ENCODE measurements around the gene CHRM1. TPM values are rescaled to one million over a fixed set of nuclear protein-coding genes. Genes with fewer than 3 reads are reported as not detected.
"Not testable (repeated sequence)": the region's sequence is repeated elsewhere in the genome, so short reads cannot be mapped to it uniquely, and the experiment has no call there.

The CHRM1 gene
- total RNA-seq, 2 donors from 2014 or later, result not detected

DNA sequence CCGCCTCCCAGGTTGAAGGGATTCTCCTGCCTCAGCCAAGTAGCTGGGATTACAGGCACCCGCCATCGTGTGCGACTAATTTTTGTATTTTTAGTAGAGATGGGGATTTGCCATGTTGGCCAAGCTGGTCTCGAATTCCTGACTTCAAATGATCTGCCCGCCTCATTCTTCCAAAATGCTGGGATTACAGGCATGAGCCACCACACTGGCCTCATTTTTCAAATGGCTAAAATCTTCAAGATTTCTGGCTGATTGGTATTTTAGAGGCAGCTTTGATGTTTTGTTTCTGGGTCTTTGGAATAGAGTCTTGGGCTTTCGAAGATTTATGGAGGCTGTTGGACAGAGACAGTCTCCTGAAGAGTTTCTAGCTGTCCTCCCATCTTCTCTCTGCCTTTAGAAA is 46.3 kb downstream of the CHRM1 start:
- WGBS, 2 donors, result 96 to 97% methylated on average over 7 of the region's 7 CpGs
- H3K4me3 ChIP-seq, result no peak overlapping the region
- H3K27me3 ChIP-seq, result no peaks in the 10 kb centered on the region
- no peaks in the 10 kb centered on the region for H3K9me3 ChIP-seq
- peaks cover 46% of the 10 kb centered on the region for H3K4me1 ChIP-seq
- H3K27ac ChIP-seq, result no peak overlapping the region
- intact Hi-C loops (cut with DNase I), result no loop called here
- H3K36me3 ChIP-seq (replicated peaks in 1 of 2; ENCODE audit: insufficient read depth in 1 of 2, low read depth in 2 of 2), result peaks cover 0 to 2% of the 10 kb centered on the region in 2 donors
- DNase-seq, result no peak
- no peak for TF ChIP-seq POLR2A (IDR thresholded peaks at IDR 0.05)
- TF ChIP-seq, protein P1, sequence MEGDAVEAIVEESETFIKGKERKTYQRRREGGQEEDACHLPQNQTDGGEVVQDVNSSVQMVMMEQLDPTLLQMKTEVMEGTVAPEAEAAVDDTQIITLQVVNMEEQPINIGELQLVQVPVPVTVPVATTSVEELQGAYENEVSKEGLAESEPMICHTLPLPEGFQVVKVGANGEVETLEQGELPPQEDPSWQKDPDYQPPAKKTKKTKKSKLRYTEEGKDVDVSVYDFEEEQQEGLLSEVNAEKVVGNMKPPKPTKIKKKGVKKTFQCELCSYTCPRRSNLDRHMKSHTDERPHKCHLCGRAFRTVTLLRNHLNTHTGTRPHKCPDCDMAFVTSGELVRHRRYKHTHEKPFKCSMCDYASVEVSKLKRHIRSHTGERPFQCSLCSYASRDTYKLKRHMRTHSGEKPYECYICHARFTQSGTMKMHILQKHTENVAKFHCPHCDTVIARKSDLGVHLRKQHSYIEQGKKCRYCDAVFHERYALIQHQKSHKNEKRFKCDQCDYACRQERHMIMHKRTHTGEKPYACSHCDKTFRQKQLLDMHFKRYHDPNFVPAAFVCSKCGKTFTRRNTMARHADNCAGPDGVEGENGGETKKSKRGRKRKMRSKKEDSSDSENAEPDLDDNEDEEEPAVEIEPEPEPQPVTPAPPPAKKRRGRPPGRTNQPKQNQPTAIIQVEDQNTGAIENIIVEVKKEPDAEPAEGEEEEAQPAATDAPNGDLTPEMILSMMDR (IDR thresholded peaks at IDR 0.05), result no peak
- ATAC-seq, result no peak

DNA sequence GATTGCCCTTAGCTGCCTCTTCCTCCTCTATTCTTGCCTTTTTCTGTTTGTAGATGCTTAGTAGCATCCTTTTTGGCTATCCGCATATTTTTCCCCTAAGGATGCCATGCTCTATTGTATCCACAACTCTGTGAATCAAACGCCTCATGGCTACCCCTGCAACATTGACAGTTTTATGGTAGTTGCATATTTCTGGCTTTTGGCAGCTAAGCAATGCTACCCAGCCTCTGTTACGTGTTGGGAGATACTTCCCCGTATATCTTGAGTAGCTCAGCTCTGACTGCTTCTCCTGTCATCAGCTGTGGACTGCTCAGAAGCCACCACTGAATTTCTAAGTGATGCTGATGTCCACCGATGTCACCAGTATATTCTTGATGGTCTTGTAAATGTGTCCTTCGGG is 55.5 kb downstream of the CHRM1 start:
- DNase-seq (no peak), ATAC-seq (no peak)
- no peak for TF ChIP-seq POLR2A (IDR thresholded peaks at IDR 0.05)
- TF ChIP-seq, protein P1 (IDR thresholded peaks at IDR 0.05), result no peak
- Histone ChIP-seq H3K27me3 (no peaks in the 10 kb centered on the region), H3K36me3 (replicated peaks in 1 of 2; ENCODE audit: insufficient read depth in 1 of 2, low read depth in 2 of 2) (no peaks in the 10 kb centered on the region), H3K27ac (no peak overlapping the region), H3K4me3 (no peak overlapping the region), H3K4me1 (peaks cover 9% of the 10 kb centered on the region), H3K9me3 (no peaks in the 10 kb centered on the region)
- 70 to 74% methylated on average over 6 of the region's 6 CpGs for WGBS, 2 donors
- intact Hi-C loops (cut with DNase I), result no loop called here

DNA sequence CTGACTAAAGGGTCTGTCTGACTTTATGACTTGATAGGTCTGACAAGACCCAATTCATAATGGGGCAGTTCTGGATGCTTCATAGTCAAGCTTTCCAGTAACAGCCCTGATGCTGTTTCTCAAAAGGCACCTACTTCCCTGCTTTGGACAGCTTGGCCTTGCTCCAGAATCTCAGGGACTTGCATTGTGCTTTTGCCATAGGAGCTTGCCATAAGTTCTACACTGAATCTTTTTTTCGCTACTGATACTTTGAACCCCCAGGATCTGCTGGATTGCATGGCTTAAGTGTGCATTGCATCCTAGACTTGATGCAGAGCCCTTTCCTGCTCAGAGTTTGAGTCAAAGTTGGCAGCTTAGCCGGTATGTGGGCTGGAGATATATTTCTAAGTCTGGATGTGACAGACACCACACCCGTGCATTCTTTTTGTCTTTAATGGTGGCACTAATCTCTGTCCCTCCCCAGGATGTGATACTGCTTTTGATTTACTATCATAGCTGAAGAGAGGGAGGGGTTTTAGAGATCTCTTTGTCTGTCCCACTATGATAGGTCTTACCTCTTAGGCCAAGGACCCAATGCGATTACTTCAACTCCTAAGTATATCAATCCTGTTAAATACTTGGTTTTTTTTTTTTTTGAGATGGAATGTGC is 57.4 kb downstream of the CHRM1 start:
- no peak for DNase-seq
- Histone ChIP-seq H3K9me3 (no peaks in the 10 kb centered on the region), H3K27ac (no peak overlapping the region), H3K4me3 (no peak overlapping the region), H3K27me3 (no peaks in the 10 kb centered on the region), H3K4me1 (peaks cover 22% of the 10 kb centered on the region), H3K36me3 (replicated peaks in 1 of 2; ENCODE audit: insufficient read depth in 1 of 2, low read depth in 2 of 2) (no peaks in the 10 kb centered on the region)
- intact Hi-C loops (cut with DNase I), result no loop called here
- TF ChIP-seq POLR2A (IDR thresholded peaks at IDR 0.05), result no peak
- TF ChIP-seq, protein P1 (IDR thresholded peaks at IDR 0.05), result no peak
- 64 to 72% methylated on average over 4 of the region's 4 CpGs for WGBS, 2 donors
- ATAC-seq, result no peak

DNA sequence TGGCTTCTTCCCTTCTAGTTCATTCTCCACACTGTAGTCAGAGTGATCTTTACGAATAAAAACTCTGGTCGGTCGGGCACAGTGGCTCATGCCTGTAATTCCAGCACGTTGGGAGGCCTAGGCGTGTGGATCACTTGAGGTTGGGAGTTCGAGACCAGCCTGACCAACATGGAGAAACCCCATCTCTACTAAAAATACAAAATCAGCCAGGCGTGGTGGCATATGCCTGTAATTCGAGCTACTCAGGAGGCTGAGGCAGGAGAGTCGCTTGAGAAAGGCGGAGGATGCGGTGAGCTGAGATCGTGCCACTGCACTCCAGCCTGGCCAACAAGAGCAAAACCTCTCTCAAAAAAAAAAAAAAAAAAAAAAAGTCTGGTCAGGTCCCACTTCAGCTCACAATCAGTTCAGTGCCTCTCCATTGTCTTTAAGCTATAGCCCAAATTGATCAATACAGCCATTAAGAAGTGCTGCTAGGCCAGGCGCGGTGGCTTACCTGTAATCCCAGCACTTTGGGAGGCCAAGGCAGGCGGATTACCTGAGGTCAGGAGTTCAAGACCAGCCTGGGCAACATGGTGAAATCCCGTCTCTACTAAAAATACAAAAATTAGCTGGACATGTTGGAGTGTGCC is 59.5 kb downstream of the CHRM1 start:
- intact Hi-C loops (cut with DNase I), result not testable (repeated sequence)
- 89 to 90% methylated on average over 14 to 16 of the region's 16 CpGs for WGBS, 2 donors

DNA sequence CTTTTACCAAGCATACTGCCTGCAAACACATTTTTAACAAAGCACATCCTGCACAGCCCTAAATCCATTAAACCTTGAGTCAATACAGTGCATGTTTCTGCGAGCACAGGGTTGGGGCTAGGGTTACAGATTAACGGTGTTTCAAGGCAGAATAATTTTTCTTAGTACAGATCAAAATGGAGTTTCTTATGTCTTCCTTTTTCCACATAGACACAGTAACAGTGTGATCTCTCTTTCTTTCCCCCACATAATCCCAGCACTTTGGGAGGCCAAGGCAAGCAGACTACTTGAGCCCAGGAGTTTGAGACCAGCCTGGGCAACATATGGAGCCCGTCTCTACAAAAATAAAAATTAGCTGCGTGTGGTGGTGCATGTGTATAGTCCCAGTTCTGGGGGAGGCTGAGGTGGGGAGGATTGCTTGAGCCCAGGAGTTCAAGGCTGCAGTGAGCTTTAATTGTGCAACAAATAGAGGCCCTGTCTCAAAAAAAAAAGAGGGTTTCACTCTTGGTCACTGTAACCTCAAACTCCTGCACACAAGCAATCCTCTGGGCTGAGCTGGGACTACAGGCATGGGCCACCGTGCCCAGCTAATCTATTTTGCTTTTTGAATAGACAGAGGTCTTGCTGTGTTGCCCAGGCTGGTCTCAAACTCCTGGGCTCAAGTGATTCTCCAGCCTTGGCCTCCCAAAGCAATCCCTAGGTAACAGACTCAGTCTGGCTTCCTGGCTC is 60.2 kb downstream of the CHRM1 start:
- Histone ChIP-seq H3K27ac (peak overlapping the region in 2 of 4 donors; percentile 26 to 32), H3K4me3 (no peak overlapping the region), H3K4me1 (peaks cover 46% of the 10 kb centered on the region), H3K36me3 (replicated peaks in 1 of 2; ENCODE audit: insufficient read depth in 1 of 2, low read depth in 2 of 2) (no peaks in the 10 kb centered on the region), H3K9me3 (no peaks in the 10 kb centered on the region), H3K27me3 (no peaks in the 10 kb centered on the region)
- ATAC-seq (no peak), DNase-seq (no peak)
- TF ChIP-seq, protein P1 (IDR thresholded peaks at IDR 0.05), result no peak
- intact Hi-C loops (cut with DNase I), result no loop called here
- 48 to 55% methylated on average over 5 of the region's 5 CpGs for WGBS, 2 donors

More for the DNA sequence above, 59.5 kb downstream of the CHRM1 start:
- ATAC-seq; H3K27ac ChIP-seq; H3K27me3 ChIP-seq; H3K36me3 ChIP-seq (replicated peaks in 1 of 2; ENCODE audit: insufficient read depth in 1 of 2, low read depth in 2 of 2); H3K4me3 ChIP-seq; DNase-seq; H3K9me3 ChIP-seq: not testable (repeated sequence)
- H3K4me1 ChIP-seq, result peaks cover 40% of the 10 kb centered on the region

DNA sequence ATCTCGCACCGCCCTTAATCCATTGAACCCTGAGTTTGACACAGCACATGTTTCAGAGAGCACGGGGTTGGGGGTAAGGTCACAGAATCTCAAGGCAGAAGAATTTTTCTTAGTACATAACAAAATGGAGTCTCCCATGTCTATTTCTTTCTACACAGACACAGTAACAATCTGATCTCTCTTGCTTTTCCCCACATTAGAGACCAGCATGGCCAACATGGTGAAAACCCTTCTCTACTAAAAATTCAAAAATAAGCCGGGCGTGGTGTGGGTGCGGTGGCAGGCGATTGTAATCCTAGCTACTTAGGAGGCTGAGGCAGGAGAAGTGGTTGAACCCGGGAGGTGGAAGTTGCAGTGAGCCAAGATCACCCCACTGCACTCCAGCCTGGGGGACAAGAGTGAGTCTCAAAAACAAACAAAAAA is 61.9 kb downstream of the CHRM1 start:
- ATAC-seq; H3K9me3 ChIP-seq; DNase-seq; H3K4me3 ChIP-seq; H3K36me3 ChIP-seq (replicated peaks in 1 of 2; ENCODE audit: insufficient read depth in 1 of 2, low read depth in 2 of 2); intact Hi-C loops (cut with DNase I); H3K27me3 ChIP-seq; H3K27ac ChIP-seq: not testable (repeated sequence)
- peaks cover 50% of the 10 kb centered on the region for H3K4me1 ChIP-seq
- WGBS, 2 donors, result 89 to 91% methylated on average over 6 to 8 of the region's 8 CpGs
